Sigmoid colon (tissue), 3 donors: ENCODE data around the gene GDF15.
"Not testable (repeated sequence)": the region's sequence is repeated elsewhere in the genome, so short reads cannot be mapped to it uniquely, and the experiment has no call there.

Source experiments
- POLR2A ChIP-seq, 2 donors: fragments of 450-650 bp; IDR thresholded peaks; one replicate each; pipeline ENCODE4 v1.6.1; 2016; ENCODE audit warnings: antibody characterized with exemption in 2 of 2, mild to moderate bottlenecking in 2 of 2, moderate library complexity in 2 of 2
- TF ChIP-seq, protein P1 (sequence below), 4 experiments: fragments of 450-650 bp in 3 of 4; fragments of 200-600 bp in 1 of 4; IDR thresholded peaks; one replicate each; pipeline ENCODE4 v1.5.1; 2016 to 2019; ENCODE audit warnings: antibody characterized with exemption in 4 of 4, mild to moderate bottlenecking in 3 of 4, moderate library complexity in 2 of 4

DNA sequence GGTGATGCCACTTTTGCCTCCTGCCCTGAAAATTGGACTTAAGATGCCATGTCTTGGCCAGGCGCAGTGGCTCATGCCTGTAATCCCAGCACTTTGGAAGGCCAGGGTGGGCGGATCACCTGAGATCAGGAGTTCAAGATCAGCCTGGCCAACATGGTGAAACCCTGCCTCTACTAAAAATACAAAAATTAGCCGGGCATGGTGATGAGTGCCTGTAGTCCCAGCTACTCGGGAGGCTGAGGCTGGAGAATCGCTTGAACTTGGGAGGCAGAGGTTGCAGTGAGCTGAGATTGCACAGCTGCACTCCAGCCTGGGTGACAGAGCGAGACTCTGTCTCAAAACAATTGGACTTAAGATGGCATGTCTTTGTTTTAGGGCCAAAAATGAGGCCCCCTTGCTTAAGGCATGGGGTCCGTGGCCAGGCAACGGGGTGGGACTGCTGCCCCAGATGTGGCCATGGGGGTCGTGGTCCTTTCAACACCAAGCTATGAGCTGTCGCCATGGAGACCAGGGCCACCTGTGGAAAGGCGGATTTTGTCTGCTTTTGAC lies 21.6 kb upstream of the GDF15 start:
- TF ChIP-seq, protein P1, sequence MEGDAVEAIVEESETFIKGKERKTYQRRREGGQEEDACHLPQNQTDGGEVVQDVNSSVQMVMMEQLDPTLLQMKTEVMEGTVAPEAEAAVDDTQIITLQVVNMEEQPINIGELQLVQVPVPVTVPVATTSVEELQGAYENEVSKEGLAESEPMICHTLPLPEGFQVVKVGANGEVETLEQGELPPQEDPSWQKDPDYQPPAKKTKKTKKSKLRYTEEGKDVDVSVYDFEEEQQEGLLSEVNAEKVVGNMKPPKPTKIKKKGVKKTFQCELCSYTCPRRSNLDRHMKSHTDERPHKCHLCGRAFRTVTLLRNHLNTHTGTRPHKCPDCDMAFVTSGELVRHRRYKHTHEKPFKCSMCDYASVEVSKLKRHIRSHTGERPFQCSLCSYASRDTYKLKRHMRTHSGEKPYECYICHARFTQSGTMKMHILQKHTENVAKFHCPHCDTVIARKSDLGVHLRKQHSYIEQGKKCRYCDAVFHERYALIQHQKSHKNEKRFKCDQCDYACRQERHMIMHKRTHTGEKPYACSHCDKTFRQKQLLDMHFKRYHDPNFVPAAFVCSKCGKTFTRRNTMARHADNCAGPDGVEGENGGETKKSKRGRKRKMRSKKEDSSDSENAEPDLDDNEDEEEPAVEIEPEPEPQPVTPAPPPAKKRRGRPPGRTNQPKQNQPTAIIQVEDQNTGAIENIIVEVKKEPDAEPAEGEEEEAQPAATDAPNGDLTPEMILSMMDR (IDR thresholded peaks at IDR 0.05) = not testable (repeated sequence)
- TF ChIP-seq POLR2A (IDR thresholded peaks at IDR 0.05) = not testable (repeated sequence)
